ENCODE measurements around the gene KCNIP4.

- TF ChIP-seq CTCF (conservative IDR thresholded peaks at IDR 0.05; ENCODE audit: low read length) = no peak
- TF ChIP-seq EZH2phosphoT487 (IDR thresholded peaks at IDR 0.05; ENCODE audit: borderline replicate concordance) = no peak
These were observed 121.0 kb downstream of the KCNIP4 start for GRCh38 chr4:21827575-21827974.
